ENCODE measurements around the gene NFIB.

The NFIB gene

GRCh38 chr9:14245901-14246525, 67.9 kb downstream of the NFIB start:
- no peak overlapping the region for H3K9ac ChIP-seq (ENCODE audit: low read length)
- no peaks in the 10 kb centered on the region for H3K9me3 ChIP-seq (replicated peaks; ENCODE audit: insufficient read depth, low read length)
- no peaks in the 10 kb centered on the region for H3K79me2 ChIP-seq (ENCODE audit: low read length)
- no peak overlapping the region for H3K4me3 ChIP-seq (ENCODE audit: low read length)
- no peak overlapping the region for H3K4me2 ChIP-seq (ENCODE audit: low read depth, low read length)
- no peaks in the 10 kb centered on the region for H3K36me3 ChIP-seq (replicated peaks; ENCODE audit: insufficient read depth, low read length)
- H3K27ac ChIP-seq (ENCODE audit: low read length) = no peak overlapping the region
- H3K4me1 ChIP-seq (ENCODE audit: low read length) = no peaks in the 10 kb centered on the region
- TF ChIP-seq EZH2 (optimal IDR thresholded peaks at IDR 0.05; ENCODE audit: low read depth, low read length) (no peak), CTCF (IDR thresholded peaks at IDR 0.05; ENCODE audit: low read length) (no peak), EZH2phosphoT487 (IDR thresholded peaks at IDR 0.05; ENCODE audit: low read length) (no peak)
- DNase-seq = no peak
- H3K27me3 ChIP-seq (replicated peaks; ENCODE audit: insufficient read depth, low read length) = no peaks in the 10 kb centered on the region
- H2AFZ ChIP-seq (ENCODE audit: low read length) = no peak overlapping the region
- no peaks in the 10 kb centered on the region for H4K20me1 ChIP-seq (ENCODE audit: insufficient read depth, low read length)
- no peaks in the 10 kb centered on the region for H3F3A ChIP-seq (ENCODE audit: insufficient read depth, low read length)
- H3K9me2 ChIP-seq (replicated peaks; ENCODE audit: insufficient read depth, low read length) = no peaks in the 10 kb centered on the region

- no peak overlapping the region for H3K27ac ChIP-seq (ENCODE audit: low read length)
- no peaks in the 10 kb centered on the region for H4K20me1 ChIP-seq (ENCODE audit: insufficient read depth, low read length)
- no peak overlapping the region for H2AFZ ChIP-seq (ENCODE audit: low read length)
- no peaks in the 10 kb centered on the region for H3K36me3 ChIP-seq (replicated peaks; ENCODE audit: insufficient read depth, low read length)
- TF ChIP-seq CTCF (IDR thresholded peaks at IDR 0.05; ENCODE audit: low read length) (no peak), EZH2phosphoT487 (IDR thresholded peaks at IDR 0.05; ENCODE audit: low read length) (no peak), EZH2 (optimal IDR thresholded peaks at IDR 0.05; ENCODE audit: low read depth, low read length) (no peak)
- H3K79me2 ChIP-seq (ENCODE audit: low read length) = no peaks in the 10 kb centered on the region
- no peaks in the 10 kb centered on the region for H3K27me3 ChIP-seq (replicated peaks; ENCODE audit: insufficient read depth, low read length)
- no peaks in the 10 kb centered on the region for H3K9me2 ChIP-seq (replicated peaks; ENCODE audit: insufficient read depth, low read length)
- no peaks in the 10 kb centered on the region for H3K9me3 ChIP-seq (replicated peaks; ENCODE audit: insufficient read depth, low read length)
- no peaks in the 10 kb centered on the region for H3F3A ChIP-seq (ENCODE audit: insufficient read depth, low read length)
- no peak overlapping the region for H3K9ac ChIP-seq (ENCODE audit: low read length)
- H3K4me2 ChIP-seq (ENCODE audit: low read depth, low read length) = no peak overlapping the region
- DNase-seq = no peak
- H3K4me1 ChIP-seq (ENCODE audit: low read length) = no peaks in the 10 kb centered on the region
- no peak overlapping the region for H3K4me3 ChIP-seq (ENCODE audit: low read length)
Measured at GRCh38 chr9:14243514-14244042, 70.4 kb downstream of the NFIB start.

- Histone ChIP-seq H3F3A (ENCODE audit: insufficient read depth, low read length) (no peaks in the 10 kb centered on the region), H3K27me3 (replicated peaks; ENCODE audit: insufficient read depth, low read length) (no peaks in the 10 kb centered on the region), H3K9me2 (replicated peaks; ENCODE audit: insufficient read depth, low read length) (no peaks in the 10 kb centered on the region), H3K9me3 (replicated peaks; ENCODE audit: insufficient read depth, low read length) (no peaks in the 10 kb centered on the region), H3K4me3 (ENCODE audit: low read length) (no peak overlapping the region), H3K4me1 (ENCODE audit: low read length) (no peaks in the 10 kb centered on the region), H3K79me2 (ENCODE audit: low read length) (no peaks in the 10 kb centered on the region), H3K36me3 (replicated peaks; ENCODE audit: insufficient read depth, low read length) (no peaks in the 10 kb centered on the region), H4K20me1 (ENCODE audit: insufficient read depth, low read length) (no peaks in the 10 kb centered on the region), H2AFZ (ENCODE audit: low read length) (no peak overlapping the region), H3K9ac (ENCODE audit: low read length) (no peak overlapping the region), H3K27ac (ENCODE audit: low read length) (no peak overlapping the region), H3K4me2 (ENCODE audit: low read depth, low read length) (no peak overlapping the region)
- TF ChIP-seq EZH2phosphoT487 (IDR thresholded peaks at IDR 0.05; ENCODE audit: low read length) (no peak), CTCF (IDR thresholded peaks at IDR 0.05; ENCODE audit: low read length) (no peak), EZH2 (optimal IDR thresholded peaks at IDR 0.05; ENCODE audit: low read depth, low read length) (no peak)
- DNase-seq = no peak
Measured at GRCh38 chr9:14242150-14242805, 71.7 kb downstream of the NFIB start.
